Measurements from ENCODE around the gene GCK.

DNA sequence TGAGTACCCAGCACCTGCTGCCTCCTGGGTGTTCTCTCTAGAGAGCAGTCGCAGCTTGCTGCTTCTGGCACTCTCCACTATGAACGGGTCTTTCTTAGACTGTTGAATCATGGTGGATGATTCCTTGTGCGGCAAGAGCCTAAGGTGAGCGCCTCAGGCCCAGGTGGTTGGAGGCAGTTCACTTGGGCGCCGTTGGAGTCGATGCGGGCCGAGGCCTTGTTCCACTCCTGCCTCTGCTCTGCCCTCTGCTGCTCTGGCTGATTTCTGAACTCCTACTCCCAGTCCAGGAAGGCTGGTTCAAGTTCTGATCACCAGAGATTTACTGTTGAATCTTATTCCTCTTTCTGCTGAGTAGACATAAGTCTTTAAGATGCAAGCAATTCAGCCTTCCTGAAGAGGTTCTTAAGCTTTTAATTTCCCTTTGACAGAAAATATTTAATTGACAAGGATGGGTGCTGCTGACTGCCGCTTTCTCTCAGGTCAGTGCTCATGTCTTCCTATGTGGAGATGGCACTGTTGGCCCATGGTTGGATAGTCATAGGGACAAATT, 22.0 kb upstream of the GCK start:
- TF ChIP-seq, protein P1, sequence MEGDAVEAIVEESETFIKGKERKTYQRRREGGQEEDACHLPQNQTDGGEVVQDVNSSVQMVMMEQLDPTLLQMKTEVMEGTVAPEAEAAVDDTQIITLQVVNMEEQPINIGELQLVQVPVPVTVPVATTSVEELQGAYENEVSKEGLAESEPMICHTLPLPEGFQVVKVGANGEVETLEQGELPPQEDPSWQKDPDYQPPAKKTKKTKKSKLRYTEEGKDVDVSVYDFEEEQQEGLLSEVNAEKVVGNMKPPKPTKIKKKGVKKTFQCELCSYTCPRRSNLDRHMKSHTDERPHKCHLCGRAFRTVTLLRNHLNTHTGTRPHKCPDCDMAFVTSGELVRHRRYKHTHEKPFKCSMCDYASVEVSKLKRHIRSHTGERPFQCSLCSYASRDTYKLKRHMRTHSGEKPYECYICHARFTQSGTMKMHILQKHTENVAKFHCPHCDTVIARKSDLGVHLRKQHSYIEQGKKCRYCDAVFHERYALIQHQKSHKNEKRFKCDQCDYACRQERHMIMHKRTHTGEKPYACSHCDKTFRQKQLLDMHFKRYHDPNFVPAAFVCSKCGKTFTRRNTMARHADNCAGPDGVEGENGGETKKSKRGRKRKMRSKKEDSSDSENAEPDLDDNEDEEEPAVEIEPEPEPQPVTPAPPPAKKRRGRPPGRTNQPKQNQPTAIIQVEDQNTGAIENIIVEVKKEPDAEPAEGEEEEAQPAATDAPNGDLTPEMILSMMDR (IDR thresholded peaks at IDR 0.05): no peak
- TF ChIP-seq POLR2A (IDR thresholded peaks at IDR 0.05): no peak

Measured in Peyer's patch (tissue), 4 donors.